Measurements from ENCODE around the gene FAM151B.

DNA sequence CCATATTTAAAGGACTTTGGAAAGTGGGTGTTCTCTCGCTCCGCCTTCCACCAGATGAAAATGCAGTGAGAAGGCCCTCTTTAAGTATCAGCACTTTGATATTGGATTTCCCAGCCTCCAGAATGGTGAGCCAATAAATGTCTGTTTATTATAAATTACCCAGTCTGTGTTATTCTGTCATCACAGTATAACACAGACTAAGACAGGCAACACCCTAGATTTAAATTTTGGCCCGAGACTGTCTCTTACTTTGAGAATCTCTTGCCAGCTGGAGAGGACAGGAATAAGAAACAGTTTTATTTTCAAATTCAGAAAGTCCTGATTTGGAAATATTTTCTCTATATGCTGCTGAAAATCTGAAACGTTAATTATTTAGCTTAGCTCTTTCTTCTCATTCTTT lies 21.5 kb downstream of the FAM151B start:
- TF ChIP-seq CTCF (conservative IDR thresholded peaks at IDR 0.05): no peak
- TF ChIP-seq ZFX (IDR thresholded peaks at IDR 0.05): no peak
